Body of pancreas (tissue), 4 donors: Measurements from ENCODE around the gene NPTX2. TPM values are rescaled to one million over a fixed set of nuclear protein-coding genes. Genes with fewer than 3 reads are reported as not detected.

Experiments used
- ATAC-seq: fragments of 150-250 bp; one replicate; pipeline ENCODE4 v1.9.1; 2016
- DNase-seq, 4 donors: peaks; one replicate each; pipeline ENCODE4 v3.0.0-alpha.2; 2019
- H3K27ac ChIP-seq, 4 donors: fragments of 200-600 bp; sonication (generic); 1 replicate in 3 of 4; 2 replicates in 1 of 4; pipeline versions ENCODE4 v1.5.1 to v1.6.1; 2016 to 2019; ENCODE audit warnings: mild to moderate bottlenecking in 1 of 4, mixed read lengths in 1 of 4, moderate library complexity in 1 of 4
- H3K27me3 ChIP-seq, 2 donors: fragments of 200-600 bp; sonication (generic); one replicate each; pipeline ENCODE4 v1.6.0; 2016; ENCODE audit warnings: mild to moderate bottlenecking in 1 of 2
- H3K36me3 ChIP-seq, 2 donors: fragments of 200-600 bp; sonication (generic); replicated peaks in 1 of 2; 2 replicates each; pipeline ENCODE4 v1.5.1; 2016; ENCODE audit warnings: low read depth in 2 of 2; ENCODE audit not compliant: insufficient read depth in 1 of 2
- H3K4me1 ChIP-seq: fragments of 200-600 bp; sonication (generic); one replicate; pipeline ENCODE4 v1.6.0; 2016
- H3K4me3 ChIP-seq, 2 donors: fragments of 200-600 bp; sonication (generic); 1 replicate in 1 of 2; 2 replicates in 1 of 2; pipeline ENCODE4 v1.5.1; 2016 to 2019
- H3K9me3 ChIP-seq, 3 donors: fragments of 200-600 bp; sonication (generic); 1 replicate in 2 of 3; 2 replicates in 1 of 3; pipeline ENCODE4 v1.5.1; 2016
- CTCF ChIP-seq, 7 experiments: fragments of 450-650 bp in 4 of 7; fragments of 200-600 bp in 3 of 7; sonication (generic) in 3 of 7; IDR thresholded peaks; one replicate each; pipeline ENCODE4 v1.5.1; 2016 to 2019; ENCODE audit warnings: antibody characterized with exemption in 7 of 7
- POLR2A ChIP-seq, 3 donors: fragments of 450-650 bp; IDR thresholded peaks; one replicate each; pipeline ENCODE4 v1.6.1; 2016; ENCODE audit warnings: antibody characterized with exemption in 3 of 3, mild to moderate bottlenecking in 2 of 3
- WGBS, 2 donors: methylation state at CpG; one replicate each; pipeline ENCODE4 v1.1.5; 2017; 5-methylcytosine and 5-hydroxymethylcytosine counted together
- intact Hi-C: fragments of 100-400 bp; cut with DNase I; formaldehyde crosslinking; loops from one replicate; pipeline ENCODE4 v1.15.1; 2023
- total RNA-seq, 2 donors: library from RNA; depleted of rRNA; stranded (reverse); fragments of >200 nt; gene quantifications; one replicate each; pipeline ENCODE4 v1.1.0, GENCODE V29; 2016

The NPTX2 gene
- total RNA-seq, 2 donors from 2014 or later = 18.4 to 37.2 TPM

- no peak for ATAC-seq
- Histone ChIP-seq H3K9me3 (no peaks in the 10 kb centered on the region), H3K27me3 (no peaks in the 10 kb centered on the region), H3K27ac (peak overlapping the region in 1 of 4 donors; percentile 51), H3K36me3 (no peaks in the 10 kb centered on the region), H3K4me1 (peaks cover 47% of the 10 kb centered on the region), H3K4me3 (no peak overlapping the region)
- peak in 3 of 4 donors; percentile 25 to 36 (median 30) for DNase-seq
- TF ChIP-seq POLR2A (IDR thresholded peaks at IDR 0.05) = no peak
- TF ChIP-seq CTCF (IDR thresholded peaks at IDR 0.05) = peak in 1 of 7 experiments; percentile 16
- 9% methylated on average over 61 of the region's 67 CpGs; no CpG with 5 or more reads in 1 of the 2 donors for WGBS, 2 donors
- intact Hi-C loops = no loop called here
Observed at GRCh38 chr7:98616381-98617050, 569 bp upstream of the NPTX2 start.

DNA sequence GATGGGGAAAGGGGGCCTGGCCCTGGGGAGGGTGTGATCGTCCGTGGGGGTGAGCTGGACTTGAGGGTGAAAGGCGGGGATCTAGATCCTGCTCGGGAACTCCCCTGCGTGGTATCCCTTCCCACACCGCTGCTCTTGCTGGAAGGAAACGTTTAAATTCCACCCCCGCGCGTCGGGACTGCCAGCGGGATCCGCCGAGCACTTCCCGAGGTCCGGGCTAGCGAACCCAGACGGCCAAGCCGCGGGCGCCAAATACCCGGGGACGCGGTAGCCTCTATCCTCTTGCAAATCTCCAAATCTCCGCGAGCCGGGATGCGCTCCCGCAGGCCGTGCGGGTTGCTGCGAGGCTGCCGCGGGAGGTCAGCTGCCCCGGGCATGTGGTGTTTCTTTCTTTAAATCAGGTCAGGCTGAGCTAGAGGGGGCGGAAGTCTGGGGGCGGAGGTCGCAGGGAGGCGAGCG lies 904 bp downstream of the NPTX2 start:
- Histone ChIP-seq H3K27me3 (no peaks in the 10 kb centered on the region), H3K27ac (peak overlapping the region in 1 of 4 donors; percentile 59), H3K4me3 (peak overlapping the region in 1 of 2 donors; percentile 7), H3K4me1 (peaks cover 57% of the 10 kb centered on the region), H3K9me3 (no peaks in the 10 kb centered on the region), H3K36me3 (no peaks in the 10 kb centered on the region)
- no peak for DNase-seq
- intact Hi-C loops = no loop called here
- WGBS, 2 donors = 1% methylated on average over 19 to 40 of the region's 40 CpGs
- no peak for ATAC-seq
- TF ChIP-seq CTCF (IDR thresholded peaks at IDR 0.05) (no peak), POLR2A (IDR thresholded peaks at IDR 0.05) (no peak)

DNA sequence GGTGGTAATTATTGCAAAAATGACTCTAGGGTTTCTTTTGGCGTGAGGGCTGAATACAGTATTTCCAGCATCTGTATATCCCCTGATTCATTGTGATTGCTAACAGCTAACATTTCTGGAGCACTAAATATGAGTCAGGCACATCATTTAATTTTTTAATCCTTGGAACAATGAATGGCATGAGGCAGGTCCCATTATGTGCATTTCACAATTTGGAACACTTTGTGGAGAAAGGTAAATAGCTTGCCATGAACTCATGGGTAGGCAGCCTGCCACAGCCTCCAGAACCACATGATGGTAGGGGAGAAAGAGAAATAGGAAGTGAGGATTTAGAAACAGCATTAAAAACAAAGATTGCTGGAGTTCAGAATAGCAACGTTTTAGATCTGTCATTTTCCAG lies 1.7 kb downstream of the NPTX2 start:
- H3K9me3 ChIP-seq = no peaks in the 10 kb centered on the region
- H3K4me3 ChIP-seq = no peak overlapping the region
- TF ChIP-seq POLR2A (IDR thresholded peaks at IDR 0.05) (no peak), CTCF (IDR thresholded peaks at IDR 0.05) (no peak)
- 0 to 10% methylated on average over 2 of the region's 2 CpGs for WGBS, 2 donors
- H3K36me3 ChIP-seq = no peaks in the 10 kb centered on the region
- H3K4me1 ChIP-seq = peaks cover 57% of the 10 kb centered on the region
- ATAC-seq (peak; percentile 45), DNase-seq (peak; percentile 71 to 79 (median 78))
- no peaks in the 10 kb centered on the region for H3K27me3 ChIP-seq
- intact Hi-C loops = no loop called here
- peak overlapping the region in 3 of 4 donors; percentile 81 to 90 (median 88) for H3K27ac ChIP-seq

DNA sequence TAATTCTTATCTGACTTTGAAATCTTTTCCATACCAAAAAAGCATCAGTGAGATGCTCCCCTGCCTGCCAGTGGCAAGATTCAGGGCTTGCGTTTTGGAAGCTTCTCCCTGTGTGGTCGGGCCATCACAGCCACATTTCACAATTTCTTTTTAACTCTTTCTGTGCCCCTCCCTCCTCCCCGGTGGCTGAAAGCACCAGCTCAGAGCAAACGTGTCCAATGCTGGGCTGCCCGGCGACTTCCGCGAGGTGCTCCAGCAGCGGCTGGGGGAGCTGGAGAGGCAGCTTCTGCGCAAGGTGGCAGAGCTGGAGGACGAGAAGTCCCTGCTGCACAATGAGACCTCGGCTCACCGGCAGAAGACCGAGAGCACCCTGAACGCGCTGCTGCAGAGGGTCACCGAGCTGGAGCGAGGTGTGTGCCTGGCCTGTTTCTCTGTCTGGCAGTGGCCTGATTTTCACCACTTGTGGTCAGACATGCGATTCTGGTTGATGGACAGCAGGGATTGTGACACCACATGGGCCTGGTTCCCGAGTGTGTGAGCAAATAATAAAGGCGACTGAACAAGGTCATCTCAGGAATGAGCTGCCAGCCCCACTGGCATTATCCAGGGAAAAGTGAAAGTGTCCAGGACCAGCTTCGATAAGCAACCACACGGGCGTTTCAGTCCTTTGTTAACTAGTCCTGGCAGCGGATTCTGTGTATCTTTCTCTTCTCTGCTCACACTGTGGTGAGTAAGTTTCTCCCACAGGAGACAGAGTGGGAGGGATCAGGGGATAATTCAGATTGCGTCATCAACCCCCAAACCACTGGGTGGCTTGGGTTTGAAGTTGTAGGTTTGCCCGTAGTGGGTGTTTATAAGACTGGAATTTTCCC lies 2.6 kb downstream of the NPTX2 start:
- DNase-seq = peak; percentile 85 to 94 (median 92)

More for the DNA sequence above, 2.6 kb downstream of the NPTX2 start:
- intact Hi-C loops = no loop called here
- 3 to 11% methylated on average over 20 to 27 of the region's 27 CpGs for WGBS, 2 donors
- peak; percentile 80 for ATAC-seq
- Histone ChIP-seq H3K4me1 (peaks cover 57% of the 10 kb centered on the region), H3K4me3 (no peak overlapping the region), H3K27me3 (no peaks in the 10 kb centered on the region), H3K36me3 (no peaks in the 10 kb centered on the region), H3K27ac (peak overlapping the region; percentile 81 to 90 (median 86)), H3K9me3 (no peaks in the 10 kb centered on the region)
- TF ChIP-seq CTCF (IDR thresholded peaks at IDR 0.05) (peak in 3 of 7 experiments; percentile 3 to 32 (median 15)), POLR2A (IDR thresholded peaks at IDR 0.05) (peak in 2 of 3 donors; percentile 58 to 71)
